HepG2 (cell line): Measurements from ENCODE around the gene UTP15. TPM values are rescaled to one million over a fixed set of nuclear protein-coding genes. Genes with fewer than 3 reads are reported as not detected.

Experiments used
- ATAC-seq: fragments of 200-7000 bp; cut with Tn5 transposase; 3 replicates; pipeline ENCODE4 v1.9.1; 2020; ENCODE audit warnings: mild to moderate bottlenecking, moderate library complexity
- BruUV-seq: library from RNA; stranded (reverse); fragments of 400-500 nt; replicated peaks from 2 replicates; lab custom pipeline; 2021; lab: Mats Ljungman, UMichigan
- CTCF ChIA-PET: fragments of 300-600 bp; formaldehyde crosslinking; extraction: SDS; loops from one replicate; lab custom pipeline; 2021; ENCODE audit warnings: low total read pairs, inconsistent platforms, low intra/inter-chr PET ratio; lab: Yijun Ruan, JAX
- POLR2A ChIA-PET: fragments of 350-600 bp; sonication (Branson Sonifier 250); formaldehyde crosslinking; loops from one replicate; lab custom pipeline; 2020; ENCODE audit warnings: antibody characterized with exemption, inconsistent platforms; lab: Yijun Ruan, JAX
- DNase-seq: peaks from one replicate; pipeline ENCODE4 v3.0.0-alpha.2; 2015; ENCODE audit warnings: low spot score
- FAIRE-seq: peaks from 3 replicates; lab custom pipeline; 2011; peaks lifted over from hg19 to GRCh38; lab: Jason Lieb, UNC
- H2AFZ ChIP-seq: one replicate; pipeline ENCODE4 v1.6.1; 2011; ENCODE audit warnings: low read length, inconsistent platforms
- H3K27ac ChIP-seq: fragments of 300-600 bp; 3 replicates; pipeline ENCODE4 v1.8.0; 2011; ENCODE audit warnings: mixed run types, mild to moderate bottlenecking, mixed read lengths, low read length, inconsistent platforms; ENCODE audit not compliant: insufficient read depth; ENCODE audit errors: extremely low read length
- H3K27me3 ChIP-seq, 2 experiments: fragments of 200-600 bp in 1 of 2; 2 replicates in 1 of 2; 3 replicates in 1 of 2; pipeline versions ENCODE4 v1.6.0 to v1.8.0; 2011; ENCODE audit warnings: low read length in 2 of 2, mild to moderate bottlenecking in 2 of 2, moderate library complexity in 2 of 2, inconsistent platforms in 1 of 2; ENCODE audit not compliant: insufficient read depth in 2 of 2, control insufficient read depth in 1 of 2
- H3K36me3 ChIP-seq, 2 experiments: fragments of 200-600 bp in 1 of 2; replicated peaks in 1 of 2; 2 replicates in 1 of 2; 3 replicates in 1 of 2; pipeline versions ENCODE4 v1.5.1 to v1.8.0; 2011; ENCODE audit warnings: low read length in 2 of 2, inconsistent platforms in 1 of 2; ENCODE audit not compliant: insufficient read depth in 2 of 2, control insufficient read depth in 1 of 2
- H3K4me1 ChIP-seq: 2 replicates; pipeline ENCODE4 v1.5.1; 2012; ENCODE audit warnings: low read length, inconsistent platforms; ENCODE audit not compliant: insufficient read depth
- H3K4me2 ChIP-seq: 2 replicates; pipeline ENCODE4 v1.6.0; 2011; ENCODE audit warnings: low read depth, low read length, inconsistent platforms
- H3K4me3 ChIP-seq, 3 experiments: fragments of 200-600 bp in 1 of 3; sonication (generic), shearing (Covaris generic) in 1 of 3; replicated peaks in 1 of 3; 2 replicates each; pipeline ENCODE4 v1.5.1; 2011 to 2016; ENCODE audit warnings: low read length in 3 of 3, inconsistent platforms in 2 of 3, low read depth in 2 of 3, mild to moderate bottlenecking in 2 of 3, control low read depth in 1 of 3, mixed read lengths in 1 of 3; ENCODE audit not compliant: insufficient read depth in 1 of 3
- H3K79me2 ChIP-seq: one replicate; pipeline ENCODE4 v1.6.1; 2011; ENCODE audit warnings: low read length, inconsistent platforms; ENCODE audit not compliant: insufficient read depth
- H3K9ac ChIP-seq: 2 replicates; pipeline ENCODE4 v1.6.0; 2011; ENCODE audit warnings: mild to moderate bottlenecking, low read depth, low read length, inconsistent platforms; ENCODE audit not compliant: insufficient read depth
- H3K9me3 ChIP-seq: 2 replicates; pipeline ENCODE4 v1.5.1; 2012; ENCODE audit warnings: mild to moderate bottlenecking, low read length
- H4K20me1 ChIP-seq: 2 replicates; pipeline ENCODE4 v1.6.0; 2011; ENCODE audit warnings: inconsistent platforms, mild to moderate bottlenecking, low read length, moderate library complexity; ENCODE audit not compliant: insufficient read depth
- BRD4 ChIP-seq: sonication (generic); formaldehyde crosslinking; IDR thresholded peaks from 2 replicates; pipeline ENCODE4 v1.4.0; 2020; ENCODE audit warnings: missing genetic modification reagents
- ELF1 ChIP-seq: sonication (generic); formaldehyde crosslinking; IDR thresholded peaks from 2 replicates; pipeline ENCODE4 v1.4.0; 2020; ENCODE audit warnings: missing genetic modification reagents
- KDM5A ChIP-seq: fragments of 200-600 bp; sonication (generic); IDR thresholded peaks from 2 replicates; pipeline ENCODE4 v1.7.0; 2018; ENCODE audit warnings: antibody characterized with exemption, mild to moderate bottlenecking, low read length, borderline replicate concordance
- NFATC3 ChIP-seq: sonication (generic); formaldehyde crosslinking; IDR thresholded peaks from 2 replicates; pipeline ENCODE4 v1.5.1; 2020; ENCODE audit warnings: mild to moderate bottlenecking, missing genetic modification reagents
- NR2F2 ChIP-seq: IDR thresholded peaks from 2 replicates; pipeline ENCODE4 v1.6.1; 2012; ENCODE audit warnings: low read depth, inconsistent platforms, borderline replicate concordance
- PPARG ChIP-seq: conservative IDR thresholded peaks from 2 replicates; pipeline ENCODE4 v1.6.1; 2016; ENCODE audit warnings: missing biosample characterization, missing genetic modification reagents
- RFX5 ChIP-seq: IDR thresholded peaks from 2 replicates; pipeline ENCODE4 v1.6.1; 2011; ENCODE audit warnings: low read depth, low read length, improper control_type of control experiment
- RFXANK ChIP-seq: IDR thresholded peaks from 2 replicates; pipeline ENCODE4 v1.6.1; 2016
- SSRP1 ChIP-seq: IDR thresholded peaks from 2 replicates; pipeline ENCODE4 v1.6.1; 2016; ENCODE audit warnings: control low read depth
- ZFP37 ChIP-seq: sonication (generic); formaldehyde crosslinking; IDR thresholded peaks from 2 replicates; pipeline ENCODE4 v1.4.0; 2020; ENCODE audit warnings: missing genetic modification reagents, borderline replicate concordance
- ZKSCAN5 ChIP-seq: sonication (generic); formaldehyde crosslinking; IDR thresholded peaks from 2 replicates; pipeline ENCODE4 v1.5.1; 2020; ENCODE audit warnings: mild to moderate bottlenecking, missing genetic modification reagents
- ZNF143 ChIP-seq: sonication (generic); formaldehyde crosslinking; IDR thresholded peaks from 2 replicates; pipeline ENCODE4 v1.4.0; 2020; ENCODE audit warnings: missing genetic modification reagents
- ZNF225 ChIP-seq: sonication (generic); formaldehyde crosslinking; IDR thresholded peaks from 2 replicates; pipeline ENCODE4 v1.4.0; 2020; ENCODE audit warnings: mild to moderate bottlenecking, missing genetic modification reagents
- ZNF768 ChIP-seq: sonication (generic); formaldehyde crosslinking; IDR thresholded peaks from 2 replicates; pipeline ENCODE4 v1.4.0; 2020; ENCODE audit warnings: missing genetic modification reagents
- WGBS: methylation state at CpG from one replicate; pipeline ENCODE4 v1.1.6; 2017; ENCODE audit warnings: low lambda C conversion rate; 5-methylcytosine and 5-hydroxymethylcytosine counted together
- in situ Hi-C: cut with HindIII; loops from 2 replicates; pipeline ENCODE4 v1.10.0; 2017; ENCODE audit warnings: low pct_unique_long_range_greater_than_20kb; ENCODE audit not compliant: extremely low pct_ligation_motif_present
- intact Hi-C: fragments of 100-400 bp; cut with micrococcal nuclease; formaldehyde crosslinking; loops from one replicate; pipeline ENCODE4 v1.10.0; 2022; ENCODE audit not compliant: unreplicated experiment
- polyA plus RNA-seq, 8 experiments: library from polyadenylated mRNA; depleted of rRNA in 3 of 8; stranded (reverse) in 7 of 8; unstranded in 1 of 8; fragments of >200 nt; fragmentation: Illumina TruSeq in 4 of 8; extraction: Trizol in 4 of 8; gene quantifications; 2 replicates each; pipeline versions ENCODE4 v1.2.1 to v1.2.3, GENCODE V29; 2011 to 2016; ENCODE audit warnings: low read depth in 4 of 8, missing spikeins in 1 of 8, mixed read lengths in 1 of 8; ENCODE audit not compliant: insufficient read depth in 1 of 8
- total RNA-seq, 5 experiments: library from RNA; depleted of rRNA; stranded (reverse); fragments of >200 nt; fragmentation: Illumina TruSeq; extraction: Trizol; gene quantifications; 2 replicates each; pipeline ENCODE4 v1.2.3, GENCODE V29; 2016; ENCODE audit warnings: low read depth in 1 of 5
- TF ChIP-seq, protein P1 (sequence below): sonication (generic); formaldehyde crosslinking; IDR thresholded peaks from 2 replicates; pipeline ENCODE4 v1.4.0; 2020; ENCODE audit warnings: mild to moderate bottlenecking, missing genetic modification reagents
- TF ChIP-seq, protein P2 (sequence below): sonication (generic); formaldehyde crosslinking; IDR thresholded peaks from 2 replicates; pipeline ENCODE4 v1.8.1; 2023; ENCODE audit warnings: mild to moderate bottlenecking, missing genetic modification reagents
- TF ChIP-seq, protein P3 (sequence below): sonication (generic); formaldehyde crosslinking; IDR thresholded peaks from 2 replicates; pipeline ENCODE4 v1.5.0; 2020; ENCODE audit warnings: missing genetic modification reagents
- TF ChIP-seq, protein P4 (sequence below): sonication (generic); formaldehyde crosslinking; IDR thresholded peaks from 2 replicates; pipeline ENCODE4 v1.4.0; 2020; ENCODE audit warnings: missing genetic modification reagents

Gene UTP15
- total and polyA plus RNA-seq, 2 of the 13 experiments (the other 11 are each of a cell fraction or from before 2014, with no cell fraction given) = 7.3 to 35.8 TPM

DNA sequence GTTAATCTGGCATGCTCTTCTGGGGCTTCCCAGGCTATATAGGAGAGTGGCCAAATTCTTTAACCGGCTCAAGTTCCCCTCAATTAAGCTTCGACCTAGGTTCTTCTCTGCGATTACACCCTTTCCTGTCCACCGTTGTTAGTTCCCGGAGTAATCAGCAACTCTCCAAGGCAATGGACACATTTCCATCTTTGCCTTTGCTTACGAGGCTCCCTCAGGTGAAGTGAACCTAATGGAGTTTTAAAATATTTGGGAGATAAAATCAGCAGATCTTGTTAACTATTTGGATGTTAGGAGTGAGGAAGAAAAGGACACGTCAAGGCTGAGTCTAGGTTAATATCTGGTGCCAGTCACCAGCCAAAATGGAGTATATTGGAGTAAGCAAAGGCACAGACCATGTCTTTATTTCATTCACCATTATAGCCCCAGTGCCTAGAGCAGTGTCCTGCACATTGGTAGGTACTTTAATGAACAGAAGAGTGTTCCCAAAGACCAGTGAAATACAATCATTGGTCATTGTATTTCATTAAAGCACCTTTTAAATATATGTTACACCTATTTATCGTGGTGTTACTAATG is 515 bp downstream of the UTP15 start (continued):
- 0 out of 2 replicates have a peak, but pooled peaks have one; percentile 9 for TF ChIP-seq NFATC3 (CRISPR knock-in tag)
- 0 out of 2 replicates have a peak, but pooled peaks have one; percentile 45 for TF ChIP-seq SSRP1 (CRISPR knock-in tag)
- TF ChIP-seq KDM5A = peak; percentile 97
- TF ChIP-seq ZNF225 (CRISPR knock-in tag) = no peak
- TF ChIP-seq, protein P1, sequence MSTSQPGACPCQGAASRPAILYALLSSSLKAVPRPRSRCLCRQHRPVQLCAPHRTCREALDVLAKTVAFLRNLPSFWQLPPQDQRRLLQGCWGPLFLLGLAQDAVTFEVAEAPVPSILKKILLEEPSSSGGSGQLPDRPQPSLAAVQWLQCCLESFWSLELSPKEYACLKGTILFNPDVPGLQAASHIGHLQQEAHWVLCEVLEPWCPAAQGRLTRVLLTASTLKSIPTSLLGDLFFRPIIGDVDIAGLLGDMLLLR (CRISPR knock-in tag) = 0 out of 2 replicates have a peak, but pooled peaks have one; percentile 16
- TF ChIP-seq ELF1 (CRISPR knock-in tag) = 0 out of 2 replicates have a peak, but pooled peaks have one; percentile 3

DNA sequence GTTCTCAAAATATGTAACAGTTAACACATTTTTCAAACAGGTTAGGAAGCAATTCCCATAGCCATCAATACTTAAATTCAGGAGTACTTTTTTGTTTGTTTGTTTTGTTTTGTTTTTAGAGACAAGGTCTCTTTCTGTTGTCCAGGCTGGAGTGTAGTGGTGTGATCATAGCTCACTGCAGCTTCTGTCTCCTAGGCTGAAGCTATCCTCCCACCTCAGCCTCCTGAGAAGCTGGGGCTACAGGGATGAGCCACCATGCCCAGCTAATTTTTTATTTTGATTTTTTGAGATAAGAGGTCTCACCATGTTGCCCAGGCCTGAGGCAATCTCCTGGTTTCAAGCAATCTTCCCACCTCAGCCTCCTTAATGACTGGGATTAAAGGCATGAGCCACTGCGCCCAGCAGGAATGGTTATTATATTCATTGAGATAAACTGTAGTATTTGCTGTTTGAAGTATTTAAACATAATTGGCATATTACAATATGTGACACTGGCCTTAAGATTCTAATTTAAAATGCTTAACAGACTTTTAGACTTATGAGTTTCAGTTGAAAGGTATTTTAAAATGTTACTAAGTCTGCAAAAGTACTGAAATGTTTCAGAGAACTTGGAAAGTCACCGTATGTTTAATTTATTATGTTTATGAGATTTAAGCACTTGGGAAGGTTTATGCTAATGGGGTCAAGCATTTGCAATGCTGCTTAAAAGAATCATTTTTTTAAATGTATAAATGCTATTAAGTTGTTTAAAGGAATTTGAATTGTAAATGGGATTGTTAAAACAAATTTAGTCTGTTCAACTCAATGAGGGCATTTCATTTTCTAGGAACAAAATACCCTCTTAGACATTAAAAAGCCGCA is 17.0 kb downstream of the UTP15 start:
- Histone ChIP-seq H3K27ac (no peak overlapping the region), H3K9ac (no peak overlapping the region), H3K4me3 (no peak overlapping the region), H3K4me2 (no peak overlapping the region), H3K27me3 (no peaks in the 10 kb centered on the region), H4K20me1 (no peaks in the 10 kb centered on the region), H3K4me1 (no peaks in the 10 kb centered on the region), H3K79me2 (no peaks in the 10 kb centered on the region), H3K36me3 (peaks cover 5 to 33% of the 10 kb centered on the region in 2 experiments; a peak in 4 of 5 replicates), H3K9me3 (no peaks in the 10 kb centered on the region), H2AFZ (no peak overlapping the region)
- DNase-seq = no peak
- ChIA-PET CTCF (no interaction called here), POLR2A (no interaction called here)
- WGBS = 63% methylated on average over 3 of the region's 3 CpGs
- intact Hi-C loops = no loop called here
- in situ Hi-C loops = no loop called here
- TF ChIP-seq BRD4 (CRISPR knock-in tag) (no peak), RFXANK (CRISPR knock-in tag) (no peak), ZKSCAN5 (CRISPR knock-in tag) (no peak), ZNF143 (no peak), NR2F2 (no peak), ELF1 (CRISPR knock-in tag) (no peak), RFX5 (no peak), PPARG (CRISPR knock-in tag) (no peak), ZFP37 (CRISPR knock-in tag) (no peak), ZNF768 (no peak)
- TF ChIP-seq, protein P2, sequence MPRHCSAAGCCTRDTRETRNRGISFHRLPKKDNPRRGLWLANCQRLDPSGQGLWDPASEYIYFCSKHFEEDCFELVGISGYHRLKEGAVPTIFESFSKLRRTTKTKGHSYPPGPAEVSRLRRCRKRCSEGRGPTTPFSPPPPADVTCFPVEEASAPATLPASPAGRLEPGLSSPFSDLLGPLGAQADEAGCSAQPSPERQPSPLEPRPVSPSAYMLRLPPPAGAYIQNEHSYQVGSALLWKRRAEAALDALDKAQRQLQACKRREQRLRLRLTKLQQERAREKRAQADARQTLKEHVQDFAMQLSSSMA = no peak
- TF ChIP-seq, protein P3, sequence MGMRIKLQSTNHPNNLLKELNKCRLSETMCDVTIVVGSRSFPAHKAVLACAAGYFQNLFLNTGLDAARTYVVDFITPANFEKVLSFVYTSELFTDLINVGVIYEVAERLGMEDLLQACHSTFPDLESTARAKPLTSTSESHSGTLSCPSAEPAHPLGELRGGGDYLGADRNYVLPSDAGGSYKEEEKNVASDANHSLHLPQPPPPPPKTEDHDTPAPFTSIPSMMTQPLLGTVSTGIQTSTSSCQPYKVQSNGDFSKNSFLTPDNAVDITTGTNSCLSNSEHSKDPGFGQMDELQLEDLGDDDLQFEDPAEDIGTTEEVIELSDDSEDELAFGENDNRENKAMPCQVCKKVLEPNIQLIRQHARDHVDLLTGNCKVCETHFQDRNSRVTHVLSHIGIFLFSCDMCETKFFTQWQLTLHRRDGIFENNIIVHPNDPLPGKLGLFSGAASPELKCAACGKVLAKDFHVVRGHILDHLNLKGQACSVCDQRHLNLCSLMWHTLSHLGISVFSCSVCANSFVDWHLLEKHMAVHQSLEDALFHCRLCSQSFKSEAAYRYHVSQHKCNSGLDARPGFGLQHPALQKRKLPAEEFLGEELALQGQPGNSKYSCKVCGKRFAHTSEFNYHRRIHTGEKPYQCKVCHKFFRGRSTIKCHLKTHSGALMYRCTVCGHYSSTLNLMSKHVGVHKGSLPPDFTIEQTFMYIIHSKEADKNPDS (CRISPR knock-in tag) = no peak
- TF ChIP-seq, protein P4, sequence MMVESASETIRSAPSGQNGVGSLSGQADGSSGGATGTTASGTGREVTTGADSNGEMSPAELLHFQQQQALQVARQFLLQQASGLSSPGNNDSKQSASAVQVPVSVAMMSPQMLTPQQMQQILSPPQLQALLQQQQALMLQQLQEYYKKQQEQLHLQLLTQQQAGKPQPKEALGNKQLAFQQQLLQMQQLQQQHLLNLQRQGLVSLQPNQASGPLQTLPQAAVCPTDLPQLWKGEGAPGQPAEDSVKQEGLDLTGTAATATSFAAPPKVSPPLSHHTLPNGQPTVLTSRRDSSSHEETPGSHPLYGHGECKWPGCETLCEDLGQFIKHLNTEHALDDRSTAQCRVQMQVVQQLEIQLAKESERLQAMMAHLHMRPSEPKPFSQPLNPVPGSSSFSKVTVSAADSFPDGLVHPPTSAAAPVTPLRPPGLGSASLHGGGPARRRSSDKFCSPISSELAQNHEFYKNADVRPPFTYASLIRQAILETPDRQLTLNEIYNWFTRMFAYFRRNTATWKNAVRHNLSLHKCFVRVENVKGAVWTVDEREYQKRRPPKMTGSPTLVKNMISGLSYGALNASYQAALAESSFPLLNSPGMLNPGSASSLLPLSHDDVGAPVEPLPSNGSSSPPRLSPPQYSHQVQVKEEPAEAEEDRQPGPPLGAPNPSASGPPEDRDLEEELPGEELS (CRISPR knock-in tag) = no peak
- no peak for ATAC-seq
- BruUV-seq = no TSS peak
- no peak for FAIRE-seq
